Heart right ventricle (tissue), 16 donors: Measurements from ENCODE around the gene MLH1. TPM values are rescaled to one million over a fixed set of nuclear protein-coding genes. Genes with fewer than 3 reads are reported as not detected.

ENCODE experiments used
- ATAC-seq, 8 donors: fragments of 200-7000 bp; cut with Tn5 transposase; one replicate each; pipeline ENCODE4 v1.9.1; 2020; ENCODE audit warnings: mild to moderate bottlenecking in 8 of 8, moderate library complexity in 8 of 8, moderate number of reproducible peaks in 1 of 8
- DNase-seq, 2 donors: peaks; one replicate each; pipeline ENCODE4 v3.0.0-alpha.2; 2020
- H3K27ac ChIP-seq, 10 donors: fragments of 200-600 bp; sonication (generic) in 2 of 10; one replicate each; pipeline versions ENCODE4 v1.5.0 to v1.8.0; 2020 to 2022; ENCODE audit warnings: mild to moderate bottlenecking in 3 of 10
- H3K27me3 ChIP-seq, 7 donors: fragments of 200-600 bp; one replicate each; pipeline ENCODE4 v1.8.0; 2021 to 2022; ENCODE audit warnings: mild to moderate bottlenecking in 2 of 7
- H3K36me3 ChIP-seq, 9 donors: fragments of 200-600 bp; sonication (generic) in 1 of 9; one replicate each; pipeline versions ENCODE4 v1.5.0 to v1.8.0; 2020 to 2022; ENCODE audit warnings: mild to moderate bottlenecking in 2 of 9
- H3K4me1 ChIP-seq, 9 donors: fragments of 200-600 bp; sonication (generic) in 1 of 9; one replicate each; pipeline versions ENCODE4 v1.5.0 to v1.8.0; 2020 to 2022; ENCODE audit warnings: mild to moderate bottlenecking in 4 of 9
- H3K4me3 ChIP-seq, 10 donors: fragments of 200-600 bp; sonication (generic) in 2 of 10; one replicate each; pipeline versions ENCODE4 v1.5.0 to v1.8.0; 2020 to 2022; ENCODE audit warnings: mild to moderate bottlenecking in 7 of 10, moderate library complexity in 2 of 10
- H3K9me3 ChIP-seq, 11 donors: fragments of 200-600 bp in 10 of 11; sonication (generic) in 2 of 11; one replicate each; pipeline versions ENCODE4 v1.5.0 to v1.8.0; 2013 to 2022; ENCODE audit warnings: mild to moderate bottlenecking in 2 of 11, control low read depth in 1 of 11, moderate library complexity in 1 of 11
- WGBS, 2 donors: extraction: QIAGEN DNeasy Blood & Tissue Kit; methylation state at CpG; one replicate each; pipeline ENCODE4 v1.1.7; 2013; ENCODE audit warnings: inconsistent platforms in 1 of 2; 5-methylcytosine and 5-hydroxymethylcytosine counted together
- intact Hi-C, 10 donors: fragments of 100-400 bp; cut with DNase I; formaldehyde crosslinking; loops; one replicate each; pipeline versions ENCODE4 v1.11.1 to v1.14.2; 2022
- polyA plus RNA-seq, 2 donors: library from polyadenylated mRNA; stranded (reverse); fragments of 200-250 nt; gene quantifications; one replicate each; pipeline ENCODE4 v1.2.3, GENCODE V29; 2013
- total RNA-seq, 10 donors: library from RNA; stranded (reverse); fragmentation: NEBNext Ultra II Directional in 3 of 10; extraction: Animal tissue kit (Norgen Biotek cat#: 25700) in 3 of 10; gene quantifications; one replicate each; pipeline versions ENCODE4 v1.2.1 to v1.2.4, GENCODE V29; 2021 to 2023
- TF ChIP-seq, protein P1 (sequence below), 9 donors: fragments of 200-600 bp; sonication (generic) in 2 of 9; IDR thresholded peaks; one replicate each; pipeline versions ENCODE4 v1.5.0 to v1.8.0; 2021 to 2022; ENCODE audit warnings: antibody characterized with exemption in 9 of 9, mild to moderate bottlenecking in 5 of 9, moderate library complexity in 1 of 9
- donor health status: Arrhythmogenic right ventricular cardiomyopathy.
- donor health status: ischemic (EF 13 %, LVEDD 7.1; RV severe dilation, severe dysfunction).
- donor health status: healthy with polysubstance abuse.
- donor health status: DM: no; HTN: yes; CAD: no.
- donor health status: DM: no; HTN: no; CAD: no.
- donor health status: ischemic (EF 25% LVEDD 6.9; RV normal size, moderate dysfunction).
- donor health status: ischemic (EF 25% LVEDD 5.7; RV mildly dilated, moderate dysfunction).
- donor health status: healthy.
- donor health status: DM: yes; HTN: yes; CAD: no.
- donor health status: Ischemic cardiomyopathy.
- donor health status: ischemic (EF 35%, LVEDD 5.7; RV mildly dilated, moderate dysfunction).
- donor health status: nonischemic (EF 11% LVEDD 7.7; RV severe dilation, severe dysfunction).
- donor health status: DM: yes; HTN: yes; CAD: no.
- donor health status: PGD.
- donor health status: ischemic (EF 29% LVEDD 5.4; RV normal size, mild dysfunction).
- donor health status: nonischemic (EF 23%, LVEDD 6.1; RV moderate dilation, normal function).

The MLH1 gene
- total and polyA plus RNA-seq, 12 donors, result 26.0 to 61.7 (median 51.7) TPM

DNA sequence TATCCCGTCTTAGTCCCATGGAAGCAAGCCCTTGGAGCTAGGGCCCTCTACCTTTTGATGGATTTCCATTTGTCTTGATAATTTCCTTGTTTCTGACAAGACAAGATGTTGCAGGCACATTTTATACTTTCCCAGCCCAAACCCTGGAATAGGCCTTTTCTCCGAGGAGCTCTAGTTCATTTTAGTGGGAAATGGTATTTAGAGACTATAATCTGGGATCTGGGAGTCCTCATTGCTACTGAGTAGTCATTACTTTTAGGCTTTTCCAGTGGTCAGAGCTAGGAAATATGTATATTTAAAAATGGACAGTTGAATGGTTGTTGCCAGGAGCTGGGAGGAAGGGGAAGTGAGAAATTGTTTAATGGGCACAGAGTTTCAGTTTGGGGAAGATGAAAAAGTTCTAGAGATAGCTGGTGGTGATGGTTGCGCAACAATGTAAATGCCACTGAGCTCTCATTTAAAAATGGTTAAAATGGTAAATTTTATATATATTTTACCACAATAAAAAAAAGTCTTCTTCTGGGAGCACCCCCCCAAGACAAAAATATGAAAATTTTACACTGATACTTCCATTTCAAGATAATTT lies 31.6 kb downstream of the MLH1 start:
- Histone ChIP-seq H3K4me1 (peaks cover 9 to 54% (median 36%) of the 10 kb centered on the region in 9 donors), H3K27ac (peak overlapping the region in 4 of 10 donors; percentile 2 to 80 (median 37)), H3K4me3 (no peak overlapping the region), H3K9me3 (peaks cover 0 to 6% (median 0%) of the 10 kb centered on the region in 11 donors), H3K36me3 (peaks cover 0 to 100% (median 47%) of the 10 kb centered on the region in 9 donors), H3K27me3 (no peaks in the 10 kb centered on the region)
- DNase-seq (no peak), ATAC-seq (no peak)
- 95 to 99% methylated on average over 3 of the region's 3 CpGs for WGBS, 2 donors
- intact Hi-C loops, result loop anchor here (5.0 to 10.0 kb wide), 2 partner anchors 187 to 190 kb away; no protein-coding TSS in a partner anchor
- TF ChIP-seq, protein P1, sequence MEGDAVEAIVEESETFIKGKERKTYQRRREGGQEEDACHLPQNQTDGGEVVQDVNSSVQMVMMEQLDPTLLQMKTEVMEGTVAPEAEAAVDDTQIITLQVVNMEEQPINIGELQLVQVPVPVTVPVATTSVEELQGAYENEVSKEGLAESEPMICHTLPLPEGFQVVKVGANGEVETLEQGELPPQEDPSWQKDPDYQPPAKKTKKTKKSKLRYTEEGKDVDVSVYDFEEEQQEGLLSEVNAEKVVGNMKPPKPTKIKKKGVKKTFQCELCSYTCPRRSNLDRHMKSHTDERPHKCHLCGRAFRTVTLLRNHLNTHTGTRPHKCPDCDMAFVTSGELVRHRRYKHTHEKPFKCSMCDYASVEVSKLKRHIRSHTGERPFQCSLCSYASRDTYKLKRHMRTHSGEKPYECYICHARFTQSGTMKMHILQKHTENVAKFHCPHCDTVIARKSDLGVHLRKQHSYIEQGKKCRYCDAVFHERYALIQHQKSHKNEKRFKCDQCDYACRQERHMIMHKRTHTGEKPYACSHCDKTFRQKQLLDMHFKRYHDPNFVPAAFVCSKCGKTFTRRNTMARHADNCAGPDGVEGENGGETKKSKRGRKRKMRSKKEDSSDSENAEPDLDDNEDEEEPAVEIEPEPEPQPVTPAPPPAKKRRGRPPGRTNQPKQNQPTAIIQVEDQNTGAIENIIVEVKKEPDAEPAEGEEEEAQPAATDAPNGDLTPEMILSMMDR (IDR thresholded peaks at IDR 0.05), result no peak

DNA sequence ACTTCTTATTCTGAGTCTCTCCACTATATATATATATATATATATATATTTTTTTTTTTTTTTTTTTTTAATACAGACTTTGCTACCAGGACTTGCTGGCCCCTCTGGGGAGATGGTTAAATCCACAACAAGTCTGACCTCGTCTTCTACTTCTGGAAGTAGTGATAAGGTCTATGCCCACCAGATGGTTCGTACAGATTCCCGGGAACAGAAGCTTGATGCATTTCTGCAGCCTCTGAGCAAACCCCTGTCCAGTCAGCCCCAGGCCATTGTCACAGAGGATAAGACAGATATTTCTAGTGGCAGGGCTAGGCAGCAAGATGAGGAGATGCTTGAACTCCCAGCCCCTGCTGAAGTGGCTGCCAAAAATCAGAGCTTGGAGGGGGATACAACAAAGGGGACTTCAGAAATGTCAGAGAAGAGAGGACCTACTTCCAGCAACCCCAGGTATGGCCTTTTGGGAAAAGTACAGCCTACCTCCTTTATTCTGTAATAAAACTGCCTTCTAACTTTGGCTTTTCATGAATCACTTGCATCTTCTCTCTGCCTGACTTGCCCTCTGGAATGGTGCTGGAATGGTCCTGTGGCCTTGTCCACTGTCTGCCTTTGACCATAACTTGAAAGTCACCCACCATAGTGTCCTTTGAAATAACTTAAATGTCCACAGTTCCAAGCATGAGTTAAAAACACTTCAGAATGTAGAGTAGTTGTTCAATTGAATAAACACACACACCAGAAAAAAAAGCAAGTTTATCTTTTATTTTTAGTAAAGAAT lies 32.4 kb downstream of the MLH1 start:
- WGBS, 2 donors, result 81 to 92% methylated on average over 3 of the region's 3 CpGs
- peak overlapping the region in 5 of 10 donors; percentile 49 to 80 (median 57) for H3K27ac ChIP-seq
- DNase-seq (no peak), ATAC-seq (no peak)
- no peaks in the 10 kb centered on the region for H3K27me3 ChIP-seq
- no peak overlapping the region for H3K4me3 ChIP-seq
- H3K36me3 ChIP-seq, result peaks cover 0 to 100% (median 39%) of the 10 kb centered on the region in 9 donors
- intact Hi-C loops, result loop anchor here in 4 of 10 donors (5.0 to 10.0 kb wide), 2 partner anchors 187 to 189 kb away; no protein-coding TSS in a partner anchor
- H3K9me3 ChIP-seq, result peaks cover 0 to 6% (median 0%) of the 10 kb centered on the region in 11 donors
- TF ChIP-seq, protein P1 (IDR thresholded peaks at IDR 0.05), result no peak
- peaks cover 17 to 62% (median 44%) of the 10 kb centered on the region in 9 donors for H3K4me1 ChIP-seq

DNA sequence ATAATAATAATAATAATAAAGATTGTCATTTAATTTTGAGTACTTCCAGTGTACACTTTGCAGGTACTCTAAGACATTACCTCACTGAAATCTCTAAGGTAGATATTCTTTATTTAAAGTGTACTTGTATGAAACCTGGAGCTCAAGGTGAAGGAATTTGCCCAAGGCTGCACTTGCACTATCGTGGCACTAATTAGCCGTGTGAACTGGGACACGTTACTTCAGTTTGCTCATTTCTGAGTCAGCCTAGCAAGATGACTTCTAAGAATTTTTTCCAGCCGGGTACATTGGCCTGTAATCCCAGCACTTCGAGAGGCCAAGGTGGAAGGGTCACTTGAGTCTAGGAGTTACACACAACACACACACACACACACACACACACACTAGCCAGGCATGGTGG lies 33.5 kb downstream of the MLH1 start:
- TF ChIP-seq, protein P1 (IDR thresholded peaks at IDR 0.05), result no peak
- H3K9me3 ChIP-seq, result peaks cover 0 to 6% (median 0%) of the 10 kb centered on the region in 11 donors
- H3K4me3 ChIP-seq, result no peak overlapping the region
- WGBS, 2 donors, result 56 to 69% methylated on average over 5 of the region's 5 CpGs
- peaks cover 17 to 74% (median 52%) of the 10 kb centered on the region in 9 donors for H3K4me1 ChIP-seq
- DNase-seq (no peak), ATAC-seq (no peak)
- intact Hi-C loops, result loop anchor here in 4 of 10 donors (5.0 to 10.0 kb wide), 2 partner anchors 185 to 188 kb away; no protein-coding TSS in a partner anchor
- H3K36me3 ChIP-seq, result peaks cover 0 to 100% (median 28%) of the 10 kb centered on the region in 9 donors
- H3K27me3 ChIP-seq, result no peaks in the 10 kb centered on the region
- peak overlapping the region in 6 of 10 donors; percentile 48 to 80 (median 56) for H3K27ac ChIP-seq

DNA sequence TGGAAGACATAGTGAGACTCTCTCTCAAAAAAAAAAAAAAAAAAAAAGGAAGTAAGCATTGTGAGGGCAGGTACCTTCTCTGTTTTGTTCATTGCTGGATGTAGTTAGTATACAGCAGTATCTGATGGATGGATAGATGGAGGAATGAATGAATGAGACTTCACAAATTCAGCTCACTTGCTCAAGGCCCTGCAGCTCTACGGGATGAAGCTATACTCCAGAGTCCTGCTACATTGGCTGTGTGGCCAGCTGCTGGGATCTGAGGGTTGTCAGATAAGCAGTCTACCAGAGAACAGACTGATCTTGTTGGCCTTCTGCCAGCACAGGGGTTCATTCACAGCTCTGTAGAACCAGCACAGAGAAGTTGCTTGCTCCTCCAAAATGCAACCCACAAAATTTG lies 35.0 kb downstream of the MLH1 start:
- intact Hi-C loops, result loop anchor here in 4 of 10 donors (5.0 to 10.0 kb wide), 2 partner anchors 184 to 186 kb away; no protein-coding TSS in a partner anchor
- no peak overlapping the region for H3K4me3 ChIP-seq
- H3K4me1 ChIP-seq, result peaks cover 17 to 88% (median 60%) of the 10 kb centered on the region in 9 donors
- DNase-seq, result peak; percentile 40 to 73
- 21 to 26% methylated on average over 1 of the region's 1 CpG for WGBS, 2 donors
- peak overlapping the region; percentile 1 to 80 (median 64) for H3K27ac ChIP-seq
- H3K9me3 ChIP-seq, result peaks cover 0 to 6% (median 0%) of the 10 kb centered on the region in 11 donors
- H3K27me3 ChIP-seq, result no peaks in the 10 kb centered on the region
- TF ChIP-seq, protein P1 (IDR thresholded peaks at IDR 0.05), result no peak
- peaks cover 0 to 100% (median 15%) of the 10 kb centered on the region in 9 donors for H3K36me3 ChIP-seq
- peak in 7 of 8 donors; percentile 22 to 88 (median 73) for ATAC-seq
